Hepatocyte (in vitro differentiated cells): ENCODE data around the gene CCSER2. TPM values are rescaled to one million over a fixed set of nuclear protein-coding genes. Genes with fewer than 3 reads are reported as not detected.

ENCODE experiments used
- DNase-seq: peaks from one replicate; pipeline ENCODE4 v3.0.0-alpha.2; 2016; ENCODE audit warnings: low spot score
- H2AFZ ChIP-seq: fragments of 200-600 bp; sonication (generic); 2 replicates; pipeline ENCODE4 v1.6.0; 2016; ENCODE audit warnings: antibody characterized with exemption, mild to moderate bottlenecking
- H3K27ac ChIP-seq: fragments of 200-600 bp; sonication (generic); 2 replicates; pipeline ENCODE4 v1.5.1; 2016; ENCODE audit warnings: mild to moderate bottlenecking
- H3K27me3 ChIP-seq: fragments of 200-600 bp; sonication (generic); 2 replicates; pipeline ENCODE4 v1.6.1; 2016
- H3K36me3 ChIP-seq: fragments of 200-600 bp; sonication (generic); replicated peaks from 2 replicates; pipeline ENCODE4 v1.5.1; 2016; ENCODE audit warnings: low read depth; ENCODE audit not compliant: insufficient read depth
- H3K4me1 ChIP-seq: fragments of 200-600 bp; sonication (generic); 2 replicates; pipeline ENCODE4 v1.5.1; 2016; ENCODE audit warnings: mild to moderate bottlenecking, moderate library complexity; ENCODE audit not compliant: insufficient read depth
- H3K4me2 ChIP-seq: fragments of 200-600 bp; sonication (generic); 2 replicates; pipeline ENCODE4 v1.6.0; 2016
- H3K4me3 ChIP-seq: fragments of 200-600 bp; sonication (generic); 2 replicates; pipeline ENCODE4 v1.5.1; 2016; ENCODE audit warnings: mild to moderate bottlenecking
- H3K79me2 ChIP-seq: fragments of 200-600 bp; sonication (generic); 2 replicates; pipeline ENCODE4 v1.6.0; 2017; ENCODE audit warnings: mild to moderate bottlenecking
- H3K9me2 ChIP-seq: fragments of 200-600 bp; sonication (generic); replicated peaks from 2 replicates; pipeline ENCODE4 v1.6.0; 2017; ENCODE audit warnings: mild to moderate bottlenecking; ENCODE audit not compliant: insufficient read depth
- H3K9me3 ChIP-seq: fragments of 200-600 bp; sonication (generic); 2 replicates; pipeline ENCODE4 v1.5.1; 2016; ENCODE audit warnings: low read depth, mild to moderate bottlenecking
- H4K20me1 ChIP-seq: fragments of 200-600 bp; sonication (generic); 2 replicates; pipeline ENCODE4 v1.6.0; 2016; ENCODE audit warnings: mild to moderate bottlenecking; ENCODE audit not compliant: insufficient read depth, poor library complexity, severe bottlenecking
- EZH2 ChIP-seq: fragments of 200-600 bp; sonication (generic); IDR thresholded peaks from 2 replicates; pipeline ENCODE4 v1.6.1; 2016; ENCODE audit warnings: antibody characterized with exemption, mild to moderate bottlenecking, borderline replicate concordance
- EZH2phosphoT487 ChIP-seq: fragments of 200-600 bp; sonication (generic); IDR thresholded peaks from one replicate; pipeline ENCODE4 v1.6.1; 2018; ENCODE audit warnings: antibody characterized with exemption, mild to moderate bottlenecking, low read depth, moderate library complexity; ENCODE audit not compliant: unreplicated experiment, severe bottlenecking
- WGBS: methylation state at CpG from one replicate; pipeline ENCODE4 v1.1.6; 2016; ENCODE audit warnings: low lambda C conversion rate; ENCODE audit errors: missing lambda C conversion rate; 5-methylcytosine and 5-hydroxymethylcytosine counted together
- polyA plus RNA-seq: library from polyadenylated mRNA; unstranded; fragments of >200 nt; fragmentation: Nextera tagmentation; extraction: Ambion mirVana; gene quantifications from 2 replicates; pipeline ENCODE4 v1.2.1, GENCODE V29; 2016
- total RNA-seq: library from RNA; depleted of rRNA; stranded (reverse); fragments of >200 nt; gene quantifications from 2 replicates; pipeline ENCODE4 v1.2.3, GENCODE V29; 2014
- TF ChIP-seq, protein P1 (sequence below): fragments of 200-600 bp; sonication (generic); IDR thresholded peaks from 2 replicates; pipeline ENCODE4 v1.5.1; 2016; ENCODE audit warnings: antibody characterized with exemption, mild to moderate bottlenecking; ENCODE audit not compliant: poor library complexity

Gene CCSER2
- total and polyA plus RNA-seq, 2 experiments from 2014 or later = 36.5 to 39.7 TPM

DNA sequence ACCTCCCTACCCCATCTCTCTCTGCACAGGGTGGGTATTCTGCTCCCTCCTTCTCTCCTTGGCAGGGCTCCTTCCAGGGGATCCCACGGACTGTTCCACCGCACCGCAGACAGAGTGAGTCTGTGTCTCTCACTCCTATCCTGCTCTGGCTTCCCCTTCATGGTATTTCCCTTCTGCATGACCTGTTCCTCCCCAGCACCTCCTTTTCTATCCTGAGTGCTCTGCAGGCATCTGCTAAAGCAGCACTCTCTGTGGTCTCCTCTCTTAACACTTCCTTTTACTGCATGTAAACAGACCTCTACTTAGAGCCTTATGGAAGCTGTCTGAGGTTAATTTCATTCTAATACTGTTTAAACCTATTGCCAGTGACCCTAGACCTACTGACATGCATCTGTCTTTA lies 171.5 kb downstream of the CCSER2 start:
- WGBS = 65% methylated on average over 3 of the region's 3 CpGs
- H2AFZ ChIP-seq = no peak overlapping the region
- no peaks in the 10 kb centered on the region for H4K20me1 ChIP-seq
- H3K27me3 ChIP-seq = no peaks in the 10 kb centered on the region
- H3K4me1 ChIP-seq = no peaks in the 10 kb centered on the region
- H3K79me2 ChIP-seq = no peaks in the 10 kb centered on the region
- TF ChIP-seq EZH2 (no peak), EZH2phosphoT487 (no peak)
- TF ChIP-seq, protein P1, sequence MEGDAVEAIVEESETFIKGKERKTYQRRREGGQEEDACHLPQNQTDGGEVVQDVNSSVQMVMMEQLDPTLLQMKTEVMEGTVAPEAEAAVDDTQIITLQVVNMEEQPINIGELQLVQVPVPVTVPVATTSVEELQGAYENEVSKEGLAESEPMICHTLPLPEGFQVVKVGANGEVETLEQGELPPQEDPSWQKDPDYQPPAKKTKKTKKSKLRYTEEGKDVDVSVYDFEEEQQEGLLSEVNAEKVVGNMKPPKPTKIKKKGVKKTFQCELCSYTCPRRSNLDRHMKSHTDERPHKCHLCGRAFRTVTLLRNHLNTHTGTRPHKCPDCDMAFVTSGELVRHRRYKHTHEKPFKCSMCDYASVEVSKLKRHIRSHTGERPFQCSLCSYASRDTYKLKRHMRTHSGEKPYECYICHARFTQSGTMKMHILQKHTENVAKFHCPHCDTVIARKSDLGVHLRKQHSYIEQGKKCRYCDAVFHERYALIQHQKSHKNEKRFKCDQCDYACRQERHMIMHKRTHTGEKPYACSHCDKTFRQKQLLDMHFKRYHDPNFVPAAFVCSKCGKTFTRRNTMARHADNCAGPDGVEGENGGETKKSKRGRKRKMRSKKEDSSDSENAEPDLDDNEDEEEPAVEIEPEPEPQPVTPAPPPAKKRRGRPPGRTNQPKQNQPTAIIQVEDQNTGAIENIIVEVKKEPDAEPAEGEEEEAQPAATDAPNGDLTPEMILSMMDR = no peak
- H3K4me2 ChIP-seq = no peak overlapping the region
- no peak overlapping the region for H3K27ac ChIP-seq
- H3K4me3 ChIP-seq = no peak overlapping the region
- H3K9me2 ChIP-seq = no peaks in the 10 kb centered on the region
- no peak for DNase-seq
- H3K36me3 ChIP-seq = no peaks in the 10 kb centered on the region
- H3K9me3 ChIP-seq = no peaks in the 10 kb centered on the region

- H3K4me2 ChIP-seq = no peak overlapping the region
- 52% methylated on average over 3 of the region's 3 CpGs for WGBS
Observed at GRCh38 chr10:84510121-84510520, 181.7 kb downstream of the CCSER2 start.

DNA sequence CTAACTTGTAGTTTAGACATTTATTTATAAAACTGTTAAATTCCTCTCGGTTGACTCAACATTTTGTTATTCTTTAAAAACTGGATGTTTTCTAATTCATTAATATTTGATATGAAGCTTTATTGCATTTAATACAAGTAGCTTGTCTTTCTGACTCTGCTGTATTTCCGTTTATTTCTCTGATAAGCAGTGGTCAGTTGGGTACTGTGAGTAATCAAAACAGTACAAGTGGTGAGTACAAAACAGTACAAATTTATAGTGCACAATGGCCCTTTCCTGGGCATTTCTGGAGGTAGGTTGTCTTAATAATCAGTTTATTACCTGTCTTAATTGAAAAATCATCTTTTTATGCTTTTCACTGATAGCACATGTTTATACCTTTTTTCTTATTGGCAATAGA lies 182.7 kb downstream of the CCSER2 start:
- TF ChIP-seq, protein P1 = no peak
- TF ChIP-seq EZH2phosphoT487 (no peak), EZH2 (no peak)
- H3K36me3 ChIP-seq = no peaks in the 10 kb centered on the region
- H3K4me2 ChIP-seq = no peak overlapping the region
- H3K4me3 ChIP-seq = no peak overlapping the region
- no peaks in the 10 kb centered on the region for H4K20me1 ChIP-seq
- H2AFZ ChIP-seq = no peak overlapping the region
- H3K9me2 ChIP-seq = no peaks in the 10 kb centered on the region
- no peaks in the 10 kb centered on the region for H3K79me2 ChIP-seq
- 90% methylated on average over 2 of the region's 2 CpGs for WGBS
- H3K4me1 ChIP-seq = no peaks in the 10 kb centered on the region
- no peak for DNase-seq
- H3K27me3 ChIP-seq = no peaks in the 10 kb centered on the region
- no peaks in the 10 kb centered on the region for H3K9me3 ChIP-seq
- no peak overlapping the region for H3K27ac ChIP-seq

More at GRCh38 chr10:84510121-84510520, 181.7 kb downstream of the CCSER2 start:
- Histone ChIP-seq H3K36me3 (no peaks in the 10 kb centered on the region), H4K20me1 (no peaks in the 10 kb centered on the region), H2AFZ (no peak overlapping the region), H3K27ac (no peak overlapping the region), H3K4me3 (no peak overlapping the region), H3K4me1 (no peaks in the 10 kb centered on the region), H3K27me3 (no peaks in the 10 kb centered on the region), H3K9me2 (no peaks in the 10 kb centered on the region), H3K9me3 (no peaks in the 10 kb centered on the region), H3K79me2 (no peaks in the 10 kb centered on the region)
- no peak for DNase-seq
- TF ChIP-seq, protein P1 = no peak
- no peak for TF ChIP-seq EZH2
- no peak for TF ChIP-seq EZH2phosphoT487
